GM23338 (cell line): ENCODE measurements around the gene DLL1. TPM values are rescaled to one million over a fixed set of nuclear protein-coding genes. Genes with fewer than 3 reads are reported as not detected.

Source experiments
- ATAC-seq: fragments of 200-7000 bp; cut with Tn5 transposase; 3 replicates; pipeline ENCODE4 v1.9.1; 2020
- DNase-seq: peaks from one replicate; pipeline ENCODE4 v3.0.0-alpha.2; 2015; ENCODE audit warnings: low spot score
- H2AFZ ChIP-seq: fragments of 200-600 bp; sonication (generic); 2 replicates; pipeline ENCODE4 v1.8.0; 2016; ENCODE audit warnings: antibody characterized with exemption, mild to moderate bottlenecking, moderate library complexity
- H3F3A ChIP-seq: fragments of 200-600 bp; sonication (generic); replicated peaks from 2 replicates; pipeline ENCODE4 v1.8.0; 2017; ENCODE audit warnings: antibody characterized with exemption, mixed run types, low read depth
- H3K27ac ChIP-seq: fragments of 200-600 bp; sonication (generic); 2 replicates; pipeline ENCODE4 v1.6.1; 2016; ENCODE audit warnings: low read depth
- H3K27me3 ChIP-seq: fragments of 200-600 bp; sonication (generic); 2 replicates; pipeline ENCODE4 v1.8.0; 2016; ENCODE audit warnings: mild to moderate bottlenecking, mixed run types, moderate library complexity; ENCODE audit not compliant: insufficient read depth
- H3K36me3 ChIP-seq: fragments of 200-600 bp; sonication (generic); 2 replicates; pipeline ENCODE4 v1.8.0; 2016; ENCODE audit warnings: mild to moderate bottlenecking; ENCODE audit not compliant: insufficient read depth
- H3K4me1 ChIP-seq: fragments of 200-600 bp; sonication (generic); 2 replicates; pipeline ENCODE4 v1.8.0; 2016; ENCODE audit warnings: mild to moderate bottlenecking, moderate library complexity; ENCODE audit not compliant: insufficient read depth
- H3K4me2 ChIP-seq: fragments of 200-600 bp; sonication (generic); 2 replicates; pipeline ENCODE4 v1.7.1; 2017; ENCODE audit warnings: mixed run types
- H3K4me3 ChIP-seq: fragments of 200-600 bp; sonication (generic); 2 replicates; pipeline ENCODE4 v1.6.1; 2016; ENCODE audit warnings: mixed run types
- H3K79me2 ChIP-seq: fragments of 200-600 bp; sonication (generic); replicated peaks from 2 replicates; pipeline ENCODE4 v1.8.0; 2017; ENCODE audit warnings: mild to moderate bottlenecking; ENCODE audit not compliant: insufficient read depth
- H3K9me2 ChIP-seq: fragments of 200-600 bp; sonication (generic); 2 replicates; pipeline ENCODE4 v1.8.0; 2017; ENCODE audit not compliant: insufficient read depth
- H4K20me1 ChIP-seq: fragments of 200-600 bp; sonication (generic); replicated peaks from 2 replicates; pipeline ENCODE4 v1.8.0; 2017; ENCODE audit warnings: mild to moderate bottlenecking; ENCODE audit not compliant: insufficient read depth
- H3K27ac Mint-ChIP-seq: 2 replicates; pipeline ENCODE4 v1.8.0; 2020; ENCODE audit warnings: inconsistent platforms, mild to moderate bottlenecking, moderate library complexity, mixed read lengths
- H3K27me3 Mint-ChIP-seq: 3 replicates; pipeline ENCODE4 v1.8.0; 2022; ENCODE audit warnings: low read depth, mild to moderate bottlenecking, moderate library complexity, mixed read lengths, inconsistent platforms; ENCODE audit not compliant: insufficient read depth, poor library complexity
- H3K36me3 Mint-ChIP-seq: 3 replicates; pipeline ENCODE4 v1.8.0; 2021; ENCODE audit warnings: low read depth, mild to moderate bottlenecking, inconsistent platforms, moderate library complexity, mixed read lengths
- H3K4me1 Mint-ChIP-seq: 3 replicates; pipeline ENCODE4 v1.8.0; 2020; ENCODE audit warnings: mild to moderate bottlenecking, inconsistent platforms, mixed read lengths
- H3K4me3 Mint-ChIP-seq: 3 replicates; pipeline ENCODE4 v1.8.0; 2021; ENCODE audit warnings: moderate library complexity, mild to moderate bottlenecking, inconsistent platforms, mixed read lengths
- H3K9me3 Mint-ChIP-seq: 3 replicates; pipeline ENCODE4 v1.8.0; 2020; ENCODE audit warnings: moderate library complexity, mild to moderate bottlenecking, inconsistent platforms, mixed read lengths
- CREB1 ChIP-seq: fragments of 250-450 bp; sonication (Bioruptor Pico); IDR thresholded peaks from 2 replicates; pipeline ENCODE4 v1.5.0; 2020; ENCODE audit warnings: low read depth, mild to moderate bottlenecking, moderate library complexity
- EZH2 ChIP-seq: fragments of 200-600 bp; sonication (generic); IDR thresholded peaks from one replicate; pipeline ENCODE4 v1.8.0; 2017; ENCODE audit warnings: antibody characterized with exemption, mild to moderate bottlenecking, low read depth; ENCODE audit not compliant: unreplicated experiment
- JUNB ChIP-seq: IDR thresholded peaks from one replicate; pipeline ENCODE4 v1.6.1; 2016; ENCODE audit warnings: antibody characterized with exemption; ENCODE audit not compliant: unreplicated experiment
- NANOG ChIP-seq: IDR thresholded peaks from 2 replicates; pipeline ENCODE4 v1.6.1; 2016; ENCODE audit warnings: antibody characterized with exemption, borderline replicate concordance
- STAT1 ChIP-seq: IDR thresholded peaks from one replicate; pipeline ENCODE4 v1.6.1; 2016; ENCODE audit warnings: antibody characterized with exemption; ENCODE audit not compliant: unreplicated experiment
- ZNF331 ChIP-seq: fragments of 250-450 bp; sonication (Bioruptor Pico); IDR thresholded peaks from 2 replicates; pipeline ENCODE4 v1.5.0; 2020; ENCODE audit warnings: low read depth, mild to moderate bottlenecking, moderate library complexity
- polyA plus RNA-seq: library from polyadenylated mRNA; unstranded; fragments of >200 nt; fragmentation: Nextera tagmentation; extraction: Ambion mirVana; gene quantifications from 2 replicates; pipeline ENCODE4 v1.2.1, GENCODE V29; 2016
- total RNA-seq: library from RNA; depleted of rRNA; stranded (reverse); fragments of >200 nt; shearing (Covaris generic); gene quantifications from 2 replicates; pipeline ENCODE4 v1.2.3, GENCODE V29; 2014
- TF ChIP-seq, protein P1 (sequence below): IDR thresholded peaks from 2 replicates; pipeline ENCODE4 v1.6.1; 2016; ENCODE audit warnings: antibody characterized with exemption
- TF ChIP-seq, protein P2 (sequence below): IDR thresholded peaks from one replicate; pipeline ENCODE4 v1.6.1; 2018; ENCODE audit warnings: antibody characterized with exemption; ENCODE audit not compliant: unreplicated experiment

The DLL1 gene
- total and polyA plus RNA-seq, 2 experiments from 2014 or later = 2.2 to 4.6 TPM

DNA sequence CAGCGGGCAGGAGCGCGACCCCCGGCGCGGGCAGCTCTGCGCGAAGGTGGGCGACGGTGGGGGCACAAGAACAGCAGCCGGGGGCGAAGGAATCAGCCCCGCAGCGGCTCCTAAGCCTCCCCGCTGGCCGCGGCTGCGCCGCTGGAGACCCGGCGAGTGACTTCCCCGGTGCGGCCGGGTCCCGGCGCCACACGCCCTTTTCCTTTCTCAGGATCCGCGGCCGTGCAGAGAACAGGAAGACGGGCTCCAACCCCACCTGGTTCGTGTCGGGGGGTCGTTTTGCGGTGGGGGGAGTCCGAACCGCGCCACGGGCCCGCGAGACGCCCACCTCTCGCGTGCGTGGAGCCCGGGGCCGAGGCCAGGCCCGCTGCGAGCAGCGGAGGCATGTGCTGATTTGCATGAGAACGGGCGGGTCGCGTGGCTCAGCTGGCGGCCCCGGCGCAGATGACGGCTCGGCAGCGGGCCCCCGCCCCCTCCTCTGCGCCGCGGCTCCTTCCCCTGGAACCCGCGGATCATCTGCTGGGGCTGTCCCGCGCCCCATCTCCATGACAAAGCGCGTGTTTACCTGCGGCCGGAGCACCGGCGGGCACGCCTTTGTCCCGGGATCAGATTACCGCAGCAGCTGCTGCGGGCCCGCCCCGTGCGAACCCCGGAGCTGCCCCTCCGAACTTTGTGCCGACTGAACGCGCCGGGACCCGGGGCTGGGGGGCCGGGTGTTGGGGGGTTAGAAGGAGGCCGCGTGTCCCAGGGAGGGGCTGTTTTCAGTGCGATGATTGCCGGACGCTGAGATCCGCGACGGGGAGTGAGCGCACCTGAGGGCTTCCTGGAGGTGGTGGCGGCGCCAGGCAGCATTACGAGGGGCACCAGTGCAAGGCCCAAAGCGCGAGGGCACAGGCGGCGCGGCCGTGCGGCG is 4.9 kb upstream of the DLL1 start (continued):
- TF ChIP-seq, protein P1, sequence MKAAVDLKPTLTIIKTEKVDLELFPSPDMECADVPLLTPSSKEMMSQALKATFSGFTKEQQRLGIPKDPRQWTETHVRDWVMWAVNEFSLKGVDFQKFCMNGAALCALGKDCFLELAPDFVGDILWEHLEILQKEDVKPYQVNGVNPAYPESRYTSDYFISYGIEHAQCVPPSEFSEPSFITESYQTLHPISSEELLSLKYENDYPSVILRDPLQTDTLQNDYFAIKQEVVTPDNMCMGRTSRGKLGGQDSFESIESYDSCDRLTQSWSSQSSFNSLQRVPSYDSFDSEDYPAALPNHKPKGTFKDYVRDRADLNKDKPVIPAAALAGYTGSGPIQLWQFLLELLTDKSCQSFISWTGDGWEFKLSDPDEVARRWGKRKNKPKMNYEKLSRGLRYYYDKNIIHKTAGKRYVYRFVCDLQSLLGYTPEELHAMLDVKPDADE = no peak
- TF ChIP-seq, protein P2, sequence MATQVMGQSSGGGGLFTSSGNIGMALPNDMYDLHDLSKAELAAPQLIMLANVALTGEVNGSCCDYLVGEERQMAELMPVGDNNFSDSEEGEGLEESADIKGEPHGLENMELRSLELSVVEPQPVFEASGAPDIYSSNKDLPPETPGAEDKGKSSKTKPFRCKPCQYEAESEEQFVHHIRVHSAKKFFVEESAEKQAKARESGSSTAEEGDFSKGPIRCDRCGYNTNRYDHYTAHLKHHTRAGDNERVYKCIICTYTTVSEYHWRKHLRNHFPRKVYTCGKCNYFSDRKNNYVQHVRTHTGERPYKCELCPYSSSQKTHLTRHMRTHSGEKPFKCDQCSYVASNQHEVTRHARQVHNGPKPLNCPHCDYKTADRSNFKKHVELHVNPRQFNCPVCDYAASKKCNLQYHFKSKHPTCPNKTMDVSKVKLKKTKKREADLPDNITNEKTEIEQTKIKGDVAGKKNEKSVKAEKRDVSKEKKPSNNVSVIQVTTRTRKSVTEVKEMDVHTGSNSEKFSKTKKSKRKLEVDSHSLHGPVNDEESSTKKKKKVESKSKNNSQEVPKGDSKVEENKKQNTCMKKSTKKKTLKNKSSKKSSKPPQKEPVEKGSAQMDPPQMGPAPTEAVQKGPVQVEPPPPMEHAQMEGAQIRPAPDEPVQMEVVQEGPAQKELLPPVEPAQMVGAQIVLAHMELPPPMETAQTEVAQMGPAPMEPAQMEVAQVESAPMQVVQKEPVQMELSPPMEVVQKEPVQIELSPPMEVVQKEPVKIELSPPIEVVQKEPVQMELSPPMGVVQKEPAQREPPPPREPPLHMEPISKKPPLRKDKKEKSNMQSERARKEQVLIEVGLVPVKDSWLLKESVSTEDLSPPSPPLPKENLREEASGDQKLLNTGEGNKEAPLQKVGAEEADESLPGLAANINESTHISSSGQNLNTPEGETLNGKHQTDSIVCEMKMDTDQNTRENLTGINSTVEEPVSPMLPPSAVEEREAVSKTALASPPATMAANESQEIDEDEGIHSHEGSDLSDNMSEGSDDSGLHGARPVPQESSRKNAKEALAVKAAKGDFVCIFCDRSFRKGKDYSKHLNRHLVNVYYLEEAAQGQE = no peak
- TF ChIP-seq CREB1 (CRISPR knock-in tag) = peak; percentile 77

GRCh38 chr6:170294813-170295509 is 4.1 kb upstream of the DLL1 start:
- peaks cover 49% of the 10 kb centered on the region for H3K4me1 ChIP-seq
- H3K27ac ChIP-seq = no peak overlapping the region
- peak overlapping the region; percentile 95 for H3K4me2 ChIP-seq
- Mint-ChIP-seq H3K4me1 (peaks cover 49% of the 10 kb centered on the region), H3K27me3 (peaks cover 62% of the 10 kb centered on the region), H3K27ac (no peak overlapping the region), H3K9me3 (peaks cover 17% of the 10 kb centered on the region), H3K36me3 (peaks cover 14% of the 10 kb centered on the region), H3K4me3 (peak overlapping the region; percentile 64)
- H2AFZ ChIP-seq = peak overlapping the region; percentile 69
- H3K79me2 ChIP-seq = no peaks in the 10 kb centered on the region
- H3K27me3 ChIP-seq = peaks cover 75% of the 10 kb centered on the region
- H3F3A ChIP-seq = peaks cover 17% of the 10 kb centered on the region
- H4K20me1 ChIP-seq = no peaks in the 10 kb centered on the region
- no peaks in the 10 kb centered on the region for H3K9me2 ChIP-seq
- peak; percentile 59 for TF ChIP-seq EZH2
- TF ChIP-seq NANOG = no peak
- peak overlapping the region; percentile 78 for H3K4me3 ChIP-seq
- DNase-seq (no peak), ATAC-seq (peak; percentile 0; the same call in 2 of the 3 replicates)
- H3K36me3 ChIP-seq = peaks cover 3% of the 10 kb centered on the region; the same call in 1 of the 2 replicates

- no peaks in the 10 kb centered on the region for H3K79me2 ChIP-seq
- no peaks in the 10 kb centered on the region for H3K9me2 ChIP-seq
- peaks cover 17% of the 10 kb centered on the region for H3F3A ChIP-seq
- peak overlapping the region; percentile 95 for H3K4me2 ChIP-seq
- H4K20me1 ChIP-seq = no peaks in the 10 kb centered on the region
- Mint-ChIP-seq H3K4me1 (peaks cover 49% of the 10 kb centered on the region), H3K36me3 (peaks cover 8% of the 10 kb centered on the region), H3K4me3 (peak overlapping the region; percentile 89), H3K9me3 (peaks cover 11% of the 10 kb centered on the region; the same call in 2 of the 3 replicates), H3K27ac (no peak overlapping the region), H3K27me3 (peaks cover 63% of the 10 kb centered on the region)
- H3K4me1 ChIP-seq = peaks cover 49% of the 10 kb centered on the region
- H3K27me3 ChIP-seq = peaks cover 75% of the 10 kb centered on the region
- no peak overlapping the region for H2AFZ ChIP-seq
- peak overlapping the region; percentile 78 for H3K4me3 ChIP-seq
- no peak for ATAC-seq
- DNase-seq = no peak
- H3K36me3 ChIP-seq = no peaks in the 10 kb centered on the region
- H3K27ac ChIP-seq = no peak overlapping the region
- TF ChIP-seq, protein P2 = no peak
- TF ChIP-seq NANOG = no peak
- no peak for TF ChIP-seq JUNB
- TF ChIP-seq, protein P1 = no peak
- TF ChIP-seq STAT1 = no peak
- TF ChIP-seq CREB1 (CRISPR knock-in tag) = no peak
- TF ChIP-seq ZNF331 = no peak
Observed at GRCh38 chr6:170294298-170294730, 3.4 kb upstream of the DLL1 start.
